Natural killer cell (primary cell): Measurements from ENCODE around the gene ATP13A3. TPM values are rescaled to one million over a fixed set of nuclear protein-coding genes. Genes with fewer than 3 reads are reported as not detected.

Experiments used
- ATAC-seq, 3 donors: fragments of 150-1000 bp in 2 of 3; fragments of 200-7000 bp in 1 of 3; cut with Tn5 transposase; 1 replicate in 1 of 3; 2 replicates in 2 of 3; pipeline ENCODE4 v1.10.0; 2021; ENCODE audit warnings: mild to moderate bottlenecking in 2 of 3, moderate library complexity in 2 of 3
- DNase-seq, 2 donors: peaks; one replicate each; pipeline versions ENCODE4 v3.0.0 to v3.0.0-alpha.2; 2013 to 2021; ENCODE audit warnings: mixed read lengths in 1 of 2
- H3K27ac ChIP-seq: one replicate; pipeline ENCODE4 v1.5.1; 2013; ENCODE audit warnings: mild to moderate bottlenecking, low read length
- H3K27me3 ChIP-seq: one replicate; pipeline ENCODE4 v1.6.1; 2013; ENCODE audit warnings: low read length; ENCODE audit not compliant: control insufficient read depth, insufficient read depth
- H3K36me3 ChIP-seq: one replicate; pipeline ENCODE4 v1.6.1; 2013; ENCODE audit warnings: low read length; ENCODE audit not compliant: control insufficient read depth, insufficient read depth
- H3K4me1 ChIP-seq: one replicate; pipeline ENCODE4 v1.6.1; 2013; ENCODE audit warnings: low read length; ENCODE audit not compliant: control insufficient read depth, insufficient read depth
- H3K4me3 ChIP-seq: one replicate; pipeline ENCODE4 v1.5.1; 2013; ENCODE audit warnings: low read length
- H3K9me3 ChIP-seq: one replicate; pipeline ENCODE4 v1.6.1; 2013; ENCODE audit warnings: low read length; ENCODE audit not compliant: control insufficient read depth, insufficient read depth
- H3K27ac Mint-ChIP-seq, 2 donors: one replicate each; pipeline ENCODE4 v1.8.0; 2022; ENCODE audit warnings: mild to moderate bottlenecking in 2 of 2, mixed read lengths in 2 of 2, moderate library complexity in 1 of 2
- H3K27me3 Mint-ChIP-seq, 2 donors: one replicate each; pipeline ENCODE4 v1.8.0; 2022; ENCODE audit warnings: low read depth in 2 of 2, mixed read lengths in 2 of 2
- H3K36me3 Mint-ChIP-seq: one replicate; pipeline ENCODE4 v1.8.0; 2022; ENCODE audit warnings: mixed read lengths
- H3K4me1 Mint-ChIP-seq, 2 donors: one replicate each; pipeline ENCODE4 v1.8.0; 2022; ENCODE audit warnings: mixed read lengths in 2 of 2
- H3K4me3 Mint-ChIP-seq: one replicate; pipeline ENCODE4 v1.8.0; 2022; ENCODE audit warnings: mild to moderate bottlenecking, moderate library complexity, mixed read lengths
- H3K9me3 Mint-ChIP-seq, 2 donors: one replicate each; pipeline ENCODE4 v1.8.0; 2022; ENCODE audit warnings: mixed read lengths in 2 of 2
- WGBS: methylation state at CpG from one replicate; pipeline ENCODE4 v1.1.7; 2013; ENCODE audit warnings: missing lambda C conversion rate; ENCODE audit not compliant: insufficient coverage; 5-methylcytosine and 5-hydroxymethylcytosine counted together
- intact Hi-C: fragments of 100-400 bp; cut with micrococcal nuclease; formaldehyde crosslinking; loops from one replicate; pipeline ENCODE4 v1.14.2; 2022
- total RNA-seq, 4 donors: library from RNA; stranded (reverse); fragments of 120-200 nt in 1 of 4; gene quantifications; one replicate each; pipeline versions ENCODE4 v1.2.3 to v1.2.4, GENCODE V29; 2013 to 2022
- TF ChIP-seq, protein P1 (sequence below): fragments of 200-600 bp; IDR thresholded peaks from one replicate; pipeline ENCODE4 v1.8.0; 2022; ENCODE audit warnings: antibody characterized with exemption

ATP13A3 gene
- total RNA-seq, 3 donors from 2014 or later (not counting 1 experiment from before 2014, with no cell fraction given) = 62.9 to 79.2 (median 64.2) TPM

DNA sequence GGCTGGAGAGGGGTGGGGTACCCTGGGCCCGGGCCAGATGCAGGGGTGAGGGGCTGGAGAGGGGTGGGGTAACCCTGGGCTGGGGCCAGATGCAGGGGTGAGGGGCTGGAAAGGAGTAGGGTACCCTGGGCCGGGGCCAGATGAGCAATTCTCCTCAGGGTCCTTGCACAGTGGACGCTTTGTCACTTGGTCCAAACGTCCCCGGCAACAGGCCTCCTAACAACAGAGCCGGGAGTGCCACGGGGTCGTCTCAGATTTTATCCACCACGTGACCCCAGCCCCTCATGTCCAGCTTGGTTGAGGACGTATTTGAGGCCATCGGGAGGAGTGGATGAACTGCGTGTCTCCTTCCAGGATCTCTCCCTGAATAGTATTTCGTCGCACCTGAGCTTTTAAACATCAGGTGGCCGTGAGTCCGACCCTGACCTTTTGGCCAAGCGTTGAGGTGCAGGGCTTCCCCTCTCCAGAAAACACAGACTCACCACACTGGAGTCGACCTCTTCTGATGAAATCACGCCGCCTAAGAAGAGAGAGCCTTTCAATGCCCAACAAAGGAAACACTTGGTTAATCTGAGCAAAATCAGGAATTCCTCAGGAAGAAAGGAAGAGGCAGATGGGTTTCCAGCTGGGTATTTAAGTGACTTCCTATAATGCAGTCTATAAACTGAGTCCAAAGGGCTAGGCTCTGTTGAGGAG is 104.5 kb downstream of the ATP13A3 start:
- no peak for DNase-seq
- Mint-ChIP-seq H3K4me1 (no peaks in the 10 kb centered on the region), H3K4me3 (no peak overlapping the region), H3K9me3 (no peaks in the 10 kb centered on the region), H3K27me3 (peaks cover 16 to 26% of the 10 kb centered on the region in 2 donors), H3K36me3 (no peaks in the 10 kb centered on the region), H3K27ac (no peak overlapping the region)
- H3K27me3 ChIP-seq = no peaks in the 10 kb centered on the region
- no peaks in the 10 kb centered on the region for H3K9me3 ChIP-seq
- WGBS = 82% methylated on average over 20 of the region's 20 CpGs
- TF ChIP-seq, protein P1, sequence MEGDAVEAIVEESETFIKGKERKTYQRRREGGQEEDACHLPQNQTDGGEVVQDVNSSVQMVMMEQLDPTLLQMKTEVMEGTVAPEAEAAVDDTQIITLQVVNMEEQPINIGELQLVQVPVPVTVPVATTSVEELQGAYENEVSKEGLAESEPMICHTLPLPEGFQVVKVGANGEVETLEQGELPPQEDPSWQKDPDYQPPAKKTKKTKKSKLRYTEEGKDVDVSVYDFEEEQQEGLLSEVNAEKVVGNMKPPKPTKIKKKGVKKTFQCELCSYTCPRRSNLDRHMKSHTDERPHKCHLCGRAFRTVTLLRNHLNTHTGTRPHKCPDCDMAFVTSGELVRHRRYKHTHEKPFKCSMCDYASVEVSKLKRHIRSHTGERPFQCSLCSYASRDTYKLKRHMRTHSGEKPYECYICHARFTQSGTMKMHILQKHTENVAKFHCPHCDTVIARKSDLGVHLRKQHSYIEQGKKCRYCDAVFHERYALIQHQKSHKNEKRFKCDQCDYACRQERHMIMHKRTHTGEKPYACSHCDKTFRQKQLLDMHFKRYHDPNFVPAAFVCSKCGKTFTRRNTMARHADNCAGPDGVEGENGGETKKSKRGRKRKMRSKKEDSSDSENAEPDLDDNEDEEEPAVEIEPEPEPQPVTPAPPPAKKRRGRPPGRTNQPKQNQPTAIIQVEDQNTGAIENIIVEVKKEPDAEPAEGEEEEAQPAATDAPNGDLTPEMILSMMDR = no peak
- ATAC-seq = no peak
- H3K4me1 ChIP-seq = no peaks in the 10 kb centered on the region
- intact Hi-C loops = no loop called here
- no peak overlapping the region for H3K27ac ChIP-seq
- no peak overlapping the region for H3K4me3 ChIP-seq
- no peaks in the 10 kb centered on the region for H3K36me3 ChIP-seq

DNA sequence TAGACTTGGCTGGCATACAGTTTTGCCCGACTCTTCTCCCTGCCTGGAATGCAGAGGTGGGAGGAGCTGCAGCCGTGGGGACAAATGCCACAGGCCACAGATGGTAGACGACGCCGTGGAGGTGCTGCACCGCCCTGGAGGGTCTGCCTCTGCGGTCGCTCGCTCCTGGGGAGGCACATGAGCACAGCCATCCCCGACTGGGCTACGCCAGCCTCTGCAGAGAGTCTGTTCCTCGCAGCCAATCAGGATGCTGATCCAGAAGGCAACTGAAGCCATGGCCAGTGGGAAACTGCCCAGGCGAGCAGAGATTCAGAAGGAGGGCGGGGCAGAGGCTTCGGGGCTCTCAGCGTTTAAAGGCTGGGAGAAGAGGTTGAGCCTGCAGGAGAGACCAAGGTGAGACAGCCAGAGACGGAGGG is 105.3 kb downstream of the ATP13A3 start:
- H3K27ac Mint-ChIP-seq = no peak overlapping the region
- Histone ChIP-seq H3K9me3 (no peaks in the 10 kb centered on the region), H3K4me3 (no peak overlapping the region), H3K27me3 (no peaks in the 10 kb centered on the region), H3K36me3 (no peaks in the 10 kb centered on the region), H3K4me1 (no peaks in the 10 kb centered on the region), H3K27ac (no peak overlapping the region)
- no peaks in the 10 kb centered on the region for H3K36me3 Mint-ChIP-seq
- DNase-seq (no peak), ATAC-seq (no peak)
- TF ChIP-seq, protein P1 = no peak
- intact Hi-C loops = no loop called here
- WGBS = 78% methylated on average over 17 of the region's 17 CpGs
- H3K27me3 Mint-ChIP-seq = peaks cover 16 to 26% of the 10 kb centered on the region in 2 donors
- H3K4me1 Mint-ChIP-seq = no peaks in the 10 kb centered on the region
- no peaks in the 10 kb centered on the region for H3K9me3 Mint-ChIP-seq
- no peak overlapping the region for H3K4me3 Mint-ChIP-seq

DNA sequence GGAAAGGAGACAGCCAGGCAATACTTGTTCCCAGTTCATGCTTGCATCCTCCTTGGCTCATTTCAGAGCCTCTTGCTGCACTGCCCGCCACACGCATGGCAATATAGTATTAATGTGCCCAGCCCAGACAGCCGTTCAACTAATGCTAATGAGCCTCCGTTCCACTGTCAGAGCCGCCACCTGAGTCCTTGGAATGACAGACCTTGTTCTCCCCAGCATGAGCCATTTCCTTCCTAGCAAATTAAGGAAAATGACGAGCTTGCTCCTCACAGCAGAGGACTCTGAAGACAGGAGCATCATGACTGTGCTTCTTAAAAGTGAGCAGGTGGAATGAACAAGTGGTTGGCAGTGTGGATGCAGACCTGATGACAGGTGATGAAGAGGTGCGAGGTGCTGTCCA is 106.5 kb downstream of the ATP13A3 start:
- Histone ChIP-seq H3K27ac (no peak overlapping the region), H3K27me3 (no peaks in the 10 kb centered on the region), H3K9me3 (no peaks in the 10 kb centered on the region), H3K4me3 (no peak overlapping the region), H3K4me1 (no peaks in the 10 kb centered on the region), H3K36me3 (no peaks in the 10 kb centered on the region)
- H3K36me3 Mint-ChIP-seq = no peaks in the 10 kb centered on the region
- H3K27ac Mint-ChIP-seq = no peak overlapping the region
- TF ChIP-seq, protein P1 = no peak
- H3K4me1 Mint-ChIP-seq = no peaks in the 10 kb centered on the region
- intact Hi-C loops = no loop called here
- DNase-seq (no peak), ATAC-seq (no peak)
- H3K4me3 Mint-ChIP-seq = no peak overlapping the region
- peaks cover 16 to 26% of the 10 kb centered on the region in 2 donors for H3K27me3 Mint-ChIP-seq
- 85% methylated on average over 7 of the region's 7 CpGs for WGBS
- H3K9me3 Mint-ChIP-seq = no peaks in the 10 kb centered on the region

DNA sequence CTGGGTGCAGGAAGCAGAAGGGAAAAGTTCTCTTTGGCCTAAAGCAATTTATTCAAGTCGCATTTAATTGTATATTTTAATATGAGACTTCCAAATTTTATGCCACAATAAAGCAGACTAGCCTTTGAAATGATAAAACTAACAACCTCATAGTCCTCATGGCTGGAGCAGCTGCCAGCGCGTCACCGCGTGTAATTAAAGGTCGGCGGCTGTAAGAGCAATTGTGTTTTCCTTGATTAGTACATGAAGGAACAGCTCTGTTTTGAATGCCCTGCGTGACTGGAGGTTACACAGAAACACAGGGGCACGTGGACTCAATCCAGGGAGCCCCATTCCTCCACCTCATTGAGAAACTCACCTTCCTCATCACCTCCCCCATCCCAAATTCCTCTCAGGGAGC is 107.2 kb downstream of the ATP13A3 start:
- Mint-ChIP-seq H3K9me3 (no peaks in the 10 kb centered on the region), H3K4me1 (no peaks in the 10 kb centered on the region), H3K27me3 (peaks cover 18 to 26% of the 10 kb centered on the region in 2 donors), H3K4me3 (no peak overlapping the region), H3K27ac (no peak overlapping the region), H3K36me3 (no peaks in the 10 kb centered on the region)
- intact Hi-C loops = no loop called here
- DNase-seq (no peak), ATAC-seq (no peak)
- Histone ChIP-seq H3K36me3 (no peaks in the 10 kb centered on the region), H3K9me3 (no peaks in the 10 kb centered on the region), H3K27ac (no peak overlapping the region), H3K27me3 (no peaks in the 10 kb centered on the region), H3K4me3 (no peak overlapping the region), H3K4me1 (no peaks in the 10 kb centered on the region)
- 83% methylated on average over 8 of the region's 9 CpGs for WGBS
- TF ChIP-seq, protein P1 = no peak
